HFFc6 (cell line): ENCODE measurements around the gene CA4. TPM values are rescaled to one million over a fixed set of nuclear protein-coding genes. Genes with fewer than 3 reads are reported as not detected.

Experiments
- DNase-seq: peaks from one replicate; pipeline ENCODE4 v3.0.0-alpha.2; 2018
- H3K27ac Mint-ChIP-seq: 2 replicates; pipeline ENCODE4 v1.8.0; 2020; ENCODE audit warnings: mild to moderate bottlenecking, mixed read lengths
- H3K27me3 Mint-ChIP-seq: 2 replicates; pipeline ENCODE4 v1.8.0; 2021; ENCODE audit warnings: mild to moderate bottlenecking, moderate library complexity, mixed read lengths; ENCODE audit not compliant: insufficient read depth
- H3K36me3 Mint-ChIP-seq: 2 replicates; pipeline ENCODE4 v1.8.0; 2021; ENCODE audit warnings: low read depth, mixed read lengths
- H3K4me1 Mint-ChIP-seq: 2 replicates; pipeline ENCODE4 v1.8.0; 2020; ENCODE audit warnings: low read depth, mixed read lengths
- H3K4me3 Mint-ChIP-seq: 2 replicates; pipeline ENCODE4 v1.8.0; 2020; ENCODE audit warnings: mild to moderate bottlenecking, moderate library complexity, mixed read lengths
- H3K9me3 Mint-ChIP-seq: 2 replicates; pipeline ENCODE4 v1.8.0; 2020; ENCODE audit warnings: mild to moderate bottlenecking, mixed read lengths
- total RNA-seq, 6 experiments: library from RNA; stranded (reverse); fragmentation: NEBNext Ultra II Directional; extraction: Animal tissue kit (Norgen Biotek cat#: 25700); gene quantifications; 2 replicates in 1 of 6; 3 replicates in 5 of 6; pipeline ENCODE4 v1.2.3, GENCODE V29; 2021
- TF ChIP-seq, protein P1 (sequence below): fragments of 200-600 bp; sonication (generic); IDR thresholded peaks from 2 replicates; pipeline ENCODE4 v1.5.0; 2021; ENCODE audit warnings: antibody characterized with exemption, mild to moderate bottlenecking

The CA4 gene
- total RNA-seq, 6 experiments from 2014 or later, result not detected

DNA sequence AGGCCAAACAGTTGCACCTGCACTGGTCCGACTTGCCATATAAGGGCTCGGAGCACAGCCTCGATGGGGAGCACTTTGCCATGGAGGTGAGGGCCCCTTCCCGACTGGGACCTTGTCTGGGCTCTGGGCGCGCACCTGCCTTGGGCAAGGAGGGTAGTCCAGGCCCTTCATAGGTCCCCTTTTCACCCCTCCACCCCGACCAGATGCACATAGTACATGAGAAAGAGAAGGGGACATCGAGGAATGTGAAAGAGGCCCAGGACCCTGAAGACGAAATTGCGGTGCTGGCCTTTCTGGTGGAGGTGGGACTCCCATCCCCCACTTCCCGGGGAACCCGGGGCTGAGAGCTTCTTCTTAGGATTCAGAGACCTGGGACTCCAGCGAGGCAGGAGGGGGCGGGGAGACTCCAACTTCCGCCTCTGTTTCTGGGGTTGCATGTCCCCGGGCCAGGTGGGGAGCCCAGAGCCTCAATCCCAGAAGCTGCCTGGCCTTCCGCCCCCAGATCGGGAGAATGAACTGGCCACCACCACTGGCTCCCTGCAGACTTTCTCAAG lies 7.8 kb downstream of the CA4 start:
- Mint-ChIP-seq H3K9me3 (no peaks in the 10 kb centered on the region), H3K4me1 (peaks cover 29% of the 10 kb centered on the region), H3K27ac (no peak overlapping the region), H3K36me3 (no peaks in the 10 kb centered on the region), H3K4me3 (no peak overlapping the region), H3K27me3 (peaks cover 13% of the 10 kb centered on the region)
- TF ChIP-seq, protein P1, sequence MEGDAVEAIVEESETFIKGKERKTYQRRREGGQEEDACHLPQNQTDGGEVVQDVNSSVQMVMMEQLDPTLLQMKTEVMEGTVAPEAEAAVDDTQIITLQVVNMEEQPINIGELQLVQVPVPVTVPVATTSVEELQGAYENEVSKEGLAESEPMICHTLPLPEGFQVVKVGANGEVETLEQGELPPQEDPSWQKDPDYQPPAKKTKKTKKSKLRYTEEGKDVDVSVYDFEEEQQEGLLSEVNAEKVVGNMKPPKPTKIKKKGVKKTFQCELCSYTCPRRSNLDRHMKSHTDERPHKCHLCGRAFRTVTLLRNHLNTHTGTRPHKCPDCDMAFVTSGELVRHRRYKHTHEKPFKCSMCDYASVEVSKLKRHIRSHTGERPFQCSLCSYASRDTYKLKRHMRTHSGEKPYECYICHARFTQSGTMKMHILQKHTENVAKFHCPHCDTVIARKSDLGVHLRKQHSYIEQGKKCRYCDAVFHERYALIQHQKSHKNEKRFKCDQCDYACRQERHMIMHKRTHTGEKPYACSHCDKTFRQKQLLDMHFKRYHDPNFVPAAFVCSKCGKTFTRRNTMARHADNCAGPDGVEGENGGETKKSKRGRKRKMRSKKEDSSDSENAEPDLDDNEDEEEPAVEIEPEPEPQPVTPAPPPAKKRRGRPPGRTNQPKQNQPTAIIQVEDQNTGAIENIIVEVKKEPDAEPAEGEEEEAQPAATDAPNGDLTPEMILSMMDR, result no peak
- DNase-seq, result no peak

DNA sequence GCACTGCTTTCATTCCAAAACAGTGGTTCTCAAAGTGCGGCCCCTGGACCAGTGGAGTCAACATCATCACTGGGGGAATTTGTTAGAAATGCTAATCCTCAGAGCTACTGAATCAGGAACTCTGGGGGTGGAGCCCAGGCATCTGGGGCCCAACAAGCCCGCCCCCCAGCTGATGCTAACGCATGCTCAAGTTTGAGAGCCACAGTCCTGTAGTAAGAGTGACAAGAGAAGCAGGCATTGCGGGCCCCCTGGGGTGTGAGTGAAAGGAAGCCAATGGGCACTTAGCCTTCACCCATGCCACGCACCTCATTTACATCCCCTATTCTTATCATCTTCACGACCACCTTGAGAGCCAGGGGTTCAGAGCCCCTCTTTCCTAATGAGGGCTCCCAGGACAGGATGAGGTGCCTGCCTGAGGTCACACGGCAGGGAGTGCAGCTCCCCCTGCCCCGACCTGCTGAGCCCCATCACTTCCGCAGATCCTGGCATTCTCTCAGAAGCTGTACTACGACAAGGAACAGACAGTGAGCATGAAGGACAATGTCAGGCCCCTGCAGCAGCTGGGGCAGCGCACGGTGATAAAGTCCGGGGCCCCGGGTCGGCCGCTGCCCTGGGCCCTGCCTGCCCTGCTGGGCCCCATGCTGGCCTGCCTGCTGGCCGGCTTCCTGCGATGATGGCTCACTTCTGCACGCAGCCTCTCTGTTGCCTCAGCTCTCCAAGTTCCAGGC lies 9.1 kb downstream of the CA4 start:
- H3K27ac Mint-ChIP-seq, result no peak overlapping the region
- peaks cover 13% of the 10 kb centered on the region for H3K27me3 Mint-ChIP-seq
- TF ChIP-seq, protein P1, result no peak
- no peak overlapping the region for H3K4me3 Mint-ChIP-seq
- H3K4me1 Mint-ChIP-seq, result peaks cover 31% of the 10 kb centered on the region
- DNase-seq, result no peak
- H3K36me3 Mint-ChIP-seq, result no peaks in the 10 kb centered on the region
- no peaks in the 10 kb centered on the region for H3K9me3 Mint-ChIP-seq

- TF ChIP-seq, protein P1, result no peak
- Mint-ChIP-seq H3K9me3 (no peaks in the 10 kb centered on the region), H3K4me3 (no peak overlapping the region), H3K36me3 (no peaks in the 10 kb centered on the region), H3K27me3 (peaks cover 13% of the 10 kb centered on the region), H3K27ac (no peak overlapping the region), H3K4me1 (peaks cover 25% of the 10 kb centered on the region)
- DNase-seq, result no peak
Observed at GRCh38 chr17:60159479-60159866, 9.7 kb downstream of the CA4 start.

- no peaks in the 10 kb centered on the region for H3K9me3 Mint-ChIP-seq
- no peak overlapping the region for H3K27ac Mint-ChIP-seq
- H3K4me1 Mint-ChIP-seq, result peaks cover 13% of the 10 kb centered on the region; the same call in 1 of the 2 replicates
- TF ChIP-seq, protein P1, result no peak
- DNase-seq, result no peak
- H3K36me3 Mint-ChIP-seq, result no peaks in the 10 kb centered on the region
- H3K27me3 Mint-ChIP-seq, result peaks cover 14% of the 10 kb centered on the region
- no peak overlapping the region for H3K4me3 Mint-ChIP-seq
Observed at GRCh38 chr17:60160829-60161501, 11.2 kb downstream of the CA4 start.

DNA sequence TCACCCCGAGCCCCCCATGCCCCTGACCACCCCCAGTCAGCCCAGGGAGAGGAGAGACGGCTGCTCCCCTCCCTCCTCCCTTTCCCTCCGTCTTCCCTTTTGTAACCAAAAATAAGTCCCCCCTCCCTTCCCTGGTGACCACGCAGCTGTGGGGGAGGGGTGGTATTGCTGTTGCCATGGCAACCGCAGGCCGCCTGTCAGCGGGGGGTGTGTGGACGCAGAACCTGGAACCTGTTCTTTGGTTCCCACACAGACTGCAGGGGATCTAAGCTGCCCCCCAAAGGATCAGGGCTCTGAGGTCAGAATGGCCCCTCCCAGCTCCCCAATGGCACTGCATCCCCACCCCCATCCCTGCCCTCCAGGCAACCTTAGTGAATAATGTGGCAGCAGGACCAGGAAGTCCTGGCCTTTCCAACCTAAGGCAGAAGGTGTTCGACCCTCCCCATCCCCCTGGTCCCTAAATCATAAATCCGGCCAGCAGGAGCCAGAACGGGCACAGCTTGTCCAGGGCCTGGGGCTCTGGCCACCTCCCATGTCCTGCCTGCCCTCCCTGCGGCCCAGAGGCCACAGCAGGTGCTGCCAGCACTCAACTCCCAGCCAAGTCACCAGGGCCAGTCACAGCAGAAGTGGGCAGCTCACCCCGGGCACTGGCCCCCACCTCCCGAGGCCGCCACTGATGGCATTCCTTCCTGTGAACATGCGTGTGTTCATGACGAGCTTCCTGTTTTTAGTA lies 12.0 kb downstream of the CA4 start:
- no peak for DNase-seq
- TF ChIP-seq, protein P1, result no peak
- Mint-ChIP-seq H3K9me3 (no peaks in the 10 kb centered on the region), H3K27ac (no peak overlapping the region), H3K36me3 (no peaks in the 10 kb centered on the region), H3K4me3 (no peak overlapping the region), H3K27me3 (peaks cover 13% of the 10 kb centered on the region), H3K4me1 (peaks cover 13% of the 10 kb centered on the region; the same call in 1 of the 2 replicates)
